HG03460 (cell line): Measurements from ENCODE around the gene RBMY1F.
"Not testable (repeated sequence)": the region's sequence is repeated elsewhere in the genome, so short reads cannot be mapped to it uniquely, and the experiment has no call there.

ENCODE experiments used
- ATAC-seq: cut with Tn5 transposase; IDR thresholded peaks from one replicate; pipeline ENCODE4 v1.9.1; 2021; ENCODE audit not compliant: unreplicated experiment

The RBMY1F gene

GRCh38 chrY:22182823-22183222 lies at the start of gene RBMY1F:
Gene RBMY1F (minus strand): TSS chrY:22182923. CDS start chrY:22180969, 1,954 bp downstream.
- not testable (repeated sequence) for ATAC-seq

- ATAC-seq = not testable (repeated sequence)
Measured at GRCh38 chrY:22151144-22151543, 31.6 kb downstream of the RBMY1F start.

- ATAC-seq = not testable (repeated sequence)
Measured at GRCh38 chrY:22141011-22141695, 41.6 kb downstream of the RBMY1F start.

GRCh38 chrY:22134719-22135118 lies 48.0 kb downstream of the RBMY1F start:
- ATAC-seq = not testable (repeated sequence)

GRCh38 chrY:22130494-22130893 lies 52.2 kb downstream of the RBMY1F start:
- not testable (repeated sequence) for ATAC-seq
